A549 (cell line): ENCODE measurements around the gene MAML2. TPM values are rescaled to one million over a fixed set of nuclear protein-coding genes. Genes with fewer than 3 reads are reported as not detected.
"Not testable (repeated sequence)": the region's sequence is repeated elsewhere in the genome, so short reads cannot be mapped to it uniquely, and the experiment has no call there.

Source experiments
- ATAC-seq, 2 experiments: fragments of 200-7000 bp in 1 of 2; fragments of >200 bp in 1 of 2; cut with Nextera tagmentation in 1 of 2; cut with Tn5 transposase in 1 of 2; 3 replicates each; pipeline versions ENCODE4 v1.8.0 to v1.9.1; 2018 to 2020; ENCODE audit warnings: mild to moderate bottlenecking in 1 of 2, moderate library complexity in 1 of 2
- CTCF ChIA-PET: fragments of 300-600 bp; sonication (Branson Sonifier 250); formaldehyde crosslinking; extraction: SDS; loops from one replicate; lab custom pipeline; 2021; ENCODE audit warnings: antibody characterized with exemption, inconsistent platforms; lab: Yijun Ruan, JAX
- POLR2A ChIA-PET: fragments of 350-600 bp; formaldehyde crosslinking; extraction: SDS; loops from one replicate; lab custom pipeline; 2021; ENCODE audit warnings: antibody characterized with exemption, inconsistent platforms; lab: Yijun Ruan, JAX
- DNase-seq, 2 experiments: peaks; one replicate each; pipeline versions ENCODE4 v3.0.0 to v3.0.0-alpha.2; 2011 to 2016; ENCODE audit warnings: low read depth in 1 of 2, low spot score in 1 of 2
- FAIRE-seq: peaks from 2 replicates; lab custom pipeline; 2011; peaks lifted over from hg19 to GRCh38; lab: Jason Lieb, UNC
- H3K27ac ChIP-seq, 2 experiments: fragments of >200 bp; sonication (Bioruptor Twin); formaldehyde crosslinking; 3 replicates each; pipeline ENCODE4 v1.5.1; 2016 to 2017
- H3K4me1 ChIP-seq: fragments of >200 bp; sonication (Bioruptor Twin); formaldehyde crosslinking; 3 replicates; pipeline ENCODE4 v1.6.1; 2016
- H3K4me2 ChIP-seq: fragments of >200 bp; sonication (Bioruptor Twin); formaldehyde crosslinking; 3 replicates; pipeline ENCODE4 v1.6.1; 2016
- H3K4me3 ChIP-seq: fragments of >200 bp; sonication (Bioruptor Twin); formaldehyde crosslinking; 3 replicates; pipeline ENCODE4 v1.5.1; 2016
- H3K9me3 ChIP-seq: fragments of >200 bp; sonication (Bioruptor Twin); formaldehyde crosslinking; 3 replicates; pipeline ENCODE4 v1.6.1; 2016
- EHMT2 ChIP-seq: fragments of 200-600 bp; sonication (generic); IDR thresholded peaks from 2 replicates; pipeline ENCODE4 v1.6.1; 2016; ENCODE audit warnings: antibody characterized with exemption, low read depth, mild to moderate bottlenecking, moderate library complexity
- ELK1 ChIP-seq: fragments of 150-350 bp; IDR thresholded peaks from 2 replicates; pipeline ENCODE4 v1.6.1; 2014; ENCODE audit warnings: low read depth, mild to moderate bottlenecking, low read length
- EP300 ChIP-seq, 2 experiments: fragments of >200 bp; sonication (Bioruptor Twin); formaldehyde crosslinking; IDR thresholded peaks; 2 replicates in 1 of 2; 3 replicates in 1 of 2; pipeline ENCODE4 v1.6.1; 2016 to 2017
- FOSB ChIP-seq: fragments of 250-450 bp; sonication (Bioruptor Pico); IDR thresholded peaks from 2 replicates; pipeline ENCODE4 v1.5.0; 2020; ENCODE audit warnings: mild to moderate bottlenecking, moderate library complexity
- FOXS1 ChIP-seq: fragments of 250-450 bp; sonication (Bioruptor Pico); IDR thresholded peaks from 2 replicates; pipeline ENCODE4 v1.5.0; 2020; ENCODE audit warnings: mild to moderate bottlenecking, moderate library complexity
- HEYL ChIP-seq: fragments of 250-450 bp; sonication (Bioruptor Pico); IDR thresholded peaks from 2 replicates; pipeline ENCODE4 v1.8.0; 2021; ENCODE audit warnings: mild to moderate bottlenecking, moderate library complexity
- KDM5A ChIP-seq: fragments of 200-600 bp; sonication (generic); IDR thresholded peaks from 2 replicates; pipeline ENCODE4 v1.6.1; 2016; ENCODE audit warnings: antibody characterized with exemption, mild to moderate bottlenecking
- MAX ChIP-seq: IDR thresholded peaks from 2 replicates; pipeline ENCODE4 v1.6.1; 2012
- NFE2L2 ChIP-seq: fragments of 150-350 bp; conservative IDR thresholded peaks from 2 replicates; pipeline ENCODE4 v1.6.1; 2014; ENCODE audit warnings: low read length
- NPAS2 ChIP-seq: fragments of 250-450 bp; sonication (Bioruptor Pico); IDR thresholded peaks from 2 replicates; pipeline ENCODE4 v1.8.0; 2022; ENCODE audit warnings: mild to moderate bottlenecking, moderate library complexity, borderline replicate concordance
- RAD21 ChIP-seq, 2 experiments: fragments of >200 bp in 1 of 2; sonication (Bioruptor Twin) in 1 of 2; formaldehyde crosslinking in 1 of 2; IDR thresholded peaks in 1 of 2; conservative IDR thresholded peaks in 1 of 2; 2 replicates in 1 of 2; 3 replicates in 1 of 2; pipeline ENCODE4 v1.6.1; 2012 to 2018; ENCODE audit warnings: inconsistent platforms in 1 of 2
- RARB ChIP-seq: fragments of 250-450 bp; sonication (Bioruptor Pico); IDR thresholded peaks from 2 replicates; pipeline ENCODE4 v1.8.0; 2021; ENCODE audit warnings: mild to moderate bottlenecking, moderate library complexity
- RFX5 ChIP-seq: fragments of 450-650 bp; IDR thresholded peaks from 2 replicates; pipeline ENCODE4 v1.7.1; 2014; ENCODE audit warnings: antibody characterized with exemption, mild to moderate bottlenecking, moderate library complexity
- SMC3 ChIP-seq: fragments of >200 bp; sonication (Bioruptor Twin); formaldehyde crosslinking; IDR thresholded peaks from 3 replicates; pipeline ENCODE4 v1.6.1; 2018; ENCODE audit warnings: inconsistent platforms
- SREBF2 ChIP-seq: fragments of 450-650 bp; IDR thresholded peaks from 2 replicates; pipeline ENCODE4 v1.6.1; 2014; ENCODE audit warnings: mild to moderate bottlenecking, moderate library complexity
- TFCP2L1 ChIP-seq: fragments of 250-450 bp; sonication (Bioruptor Pico); IDR thresholded peaks from 2 replicates; pipeline ENCODE4 v1.5.0; 2021; ENCODE audit warnings: mild to moderate bottlenecking
- TP53 ChIP-seq: fragments of 250-450 bp; sonication (Bioruptor Pico); IDR thresholded peaks from 2 replicates; pipeline ENCODE4 v1.5.0; 2021; ENCODE audit warnings: mild to moderate bottlenecking, moderate library complexity
- ZNF302 ChIP-seq: fragments of 250-450 bp; sonication (Bioruptor Pico); IDR thresholded peaks from 2 replicates; pipeline ENCODE4 v1.9.0; 2021; ENCODE audit warnings: inconsistent platforms, mild to moderate bottlenecking, moderate library complexity
- WGBS: methylation state at CpG from one replicate; pipeline ENCODE4 v1.1.6; 2017; ENCODE audit errors: missing lambda C conversion rate; 5-methylcytosine and 5-hydroxymethylcytosine counted together
- polyA plus RNA-seq, 4 experiments: library from polyadenylated mRNA; depleted of rRNA in 3 of 4; stranded (reverse); fragments of >200 nt; fragmentation: RNase III in 1 of 4; extraction: RNeasy Plus Mini Kit Qiagen cat#74134 plus additional on column Dnase treatment in 1 of 4; gene quantifications; 2 replicates in 3 of 4; 3 replicates in 1 of 4; pipeline ENCODE4 v1.2.3, GENCODE V29; 2011 to 2017

The MAML2 gene
- polyA plus RNA-seq, 2 of the 4 experiments (the other 2 are of a cell fraction): 1.5 to 2.5 TPM

GRCh38 chr11:96185220-96185768 is 157.7 kb downstream of the MAML2 start (continued):
- TF ChIP-seq TFCP2L1 (CRISPR knock-in tag): no peak
- TF ChIP-seq ZNF302 (CRISPR knock-in tag): no peak
- no peak for TF ChIP-seq SREBF2
- TF ChIP-seq, all 56 proteins: peak for 0

- ATAC-seq, CTCF ChIA-PET, H3K9me3 ChIP-seq, H3K4me1 ChIP-seq, DNase-seq, FAIRE-seq, POLR2A ChIA-PET, H3K4me2 ChIP-seq, H3K27ac ChIP-seq, H3K4me3 ChIP-seq: not testable (repeated sequence)
- WGBS: 73% methylated on average over 4 of the region's 4 CpGs
Measured at GRCh38 chr11:96180937-96181336, 162.1 kb downstream of the MAML2 start.

- POLR2A ChIA-PET: no interaction called here
- no peak overlapping the region for H3K4me3 ChIP-seq
- CTCF ChIA-PET: no interaction called here
- ATAC-seq: no peak
- no peak overlapping the region for H3K27ac ChIP-seq
- DNase-seq: no peak
- FAIRE-seq: no peak
- no peaks in the 10 kb centered on the region for H3K4me1 ChIP-seq
- TF ChIP-seq MAX (no peak), RFX5 (no peak)
- H3K4me2 ChIP-seq: no peak overlapping the region
- H3K9me3 ChIP-seq: no peaks in the 10 kb centered on the region
Measured at GRCh38 chr11:96180341-96180740, 162.7 kb downstream of the MAML2 start.

GRCh38 chr11:96179905-96180304 is 163.1 kb downstream of the MAML2 start:
- WGBS: 80% methylated on average over 4 of the region's 4 CpGs
- no peak for ATAC-seq

GRCh38 chr11:96178887-96179279 is 164.1 kb downstream of the MAML2 start:
- Histone ChIP-seq H3K4me1 (no peaks in the 10 kb centered on the region), H3K4me3 (no peak overlapping the region), H3K4me2 (no peak overlapping the region), H3K9me3 (no peaks in the 10 kb centered on the region), H3K27ac (no peak overlapping the region)
- WGBS: 85% methylated on average over 6 of the region's 6 CpGs
- ATAC-seq: no peak
- FAIRE-seq: no peak
- no peak for DNase-seq
- ChIA-PET CTCF (no interaction called here), POLR2A (no interaction called here)
- no peak for TF ChIP-seq EP300 (IDR thresholded peaks at IDR 0.05)
- no peak for TF ChIP-seq EHMT2
- no peak for TF ChIP-seq RARB
- TF ChIP-seq RAD21 (conservative IDR thresholded peaks at IDR 0.05 in 1 of 2, IDR thresholded peaks at IDR 0.05 in 1 of 2): no peak
- TF ChIP-seq FOSB (CRISPR knock-in tag): no peak

More at GRCh38 chr11:96179905-96180304, 163.1 kb downstream of the MAML2 start:
- Histone ChIP-seq H3K27ac (no peak overlapping the region), H3K4me1 (no peaks in the 10 kb centered on the region), H3K4me3 (no peak overlapping the region), H3K4me2 (no peak overlapping the region), H3K9me3 (no peaks in the 10 kb centered on the region)
- TF ChIP-seq TP53 (CRISPR knock-in tag) (no peak), SMC3 (no peak), HEYL (CRISPR knock-in tag) (no peak), NPAS2 (CRISPR knock-in tag) (no peak), NFE2L2 (no peak), ELK1 (no peak), KDM5A (no peak), ZNF302 (CRISPR knock-in tag) (no peak), FOXS1 (no peak)
- no peak for DNase-seq
- ChIA-PET CTCF (interaction anchor here (0.6 kb wide), 1 partner anchor 164 kb away, joined by 3 read pairs; no protein-coding TSS in a partner anchor), POLR2A (no interaction called here)
- FAIRE-seq: no peak
